Measurements from ENCODE around the gene PNPLA8.

DNA sequence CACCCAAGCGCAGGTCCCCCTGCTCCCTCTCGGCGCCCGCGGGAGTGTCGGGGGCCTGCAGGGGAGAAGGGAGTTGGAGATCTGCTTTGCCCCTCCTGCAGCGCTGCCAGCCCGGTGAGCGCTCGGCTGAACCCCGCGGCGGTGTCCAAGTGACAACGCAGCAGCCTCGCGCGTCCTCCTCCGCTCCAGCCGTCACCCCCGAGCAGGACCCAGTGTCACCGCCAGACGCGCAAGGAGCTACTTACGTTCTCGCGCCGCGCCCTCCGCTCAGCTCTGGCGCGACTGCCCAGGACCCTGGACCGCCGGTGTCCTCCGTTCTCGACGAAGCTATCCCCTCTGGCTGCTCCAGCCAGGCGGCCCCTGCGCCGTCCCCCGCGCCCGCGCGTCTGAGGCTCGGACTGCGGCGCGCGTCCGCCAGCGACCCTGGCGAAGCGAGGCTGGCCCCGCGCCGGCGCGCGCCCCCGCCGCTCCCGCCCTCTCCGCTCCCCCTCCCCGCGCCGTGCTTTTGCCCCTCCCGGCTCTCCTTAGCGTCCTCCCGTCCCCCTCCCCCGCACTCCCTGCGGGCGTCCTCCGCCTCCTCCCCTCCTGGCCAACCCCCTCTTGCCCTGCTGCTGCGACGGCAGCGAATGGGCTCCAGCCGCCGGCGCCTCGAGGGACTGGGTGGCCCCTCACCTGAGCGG lies 69.8 kb downstream of the PNPLA8 start, which contains the start of gene NRCAM:
- no peak for TF ChIP-seq POLR2A (IDR thresholded peaks at IDR 0.05; ENCODE audit: low read depth, low read length)
- no peak for TF ChIP-seq POLR2AphosphoS5 (IDR thresholded peaks at IDR 0.05; ENCODE audit: low read depth, low read length)
- TF ChIP-seq SPI1 (IDR thresholded peaks at IDR 0.05; ENCODE audit: low read depth, low read length), result no peak
- no peak for TF ChIP-seq PAX5 (IDR thresholded peaks at IDR 0.05; ENCODE audit: insufficient read depth, low read length, severe bottlenecking)
- no peak for TF ChIP-seq TAF1 (IDR thresholded peaks at IDR 0.05; ENCODE audit: low read depth, low read length)
- TF ChIP-seq POU2F2 (IDR thresholded peaks at IDR 0.05; ENCODE audit: low read depth, low read length), result no peak

Measured in GM12891 (cell line).